DMS53 (cell line): ENCODE data around the gene POLE.
"Not testable (repeated sequence)": the region's sequence is repeated elsewhere in the genome, so short reads cannot be mapped to it uniquely, and the experiment has no call there.

Experiments
- DNase-seq: peaks from one replicate; lab custom pipeline; 2025; lab: John Stamatoyannopoulos, UW

Gene POLE

DNA sequence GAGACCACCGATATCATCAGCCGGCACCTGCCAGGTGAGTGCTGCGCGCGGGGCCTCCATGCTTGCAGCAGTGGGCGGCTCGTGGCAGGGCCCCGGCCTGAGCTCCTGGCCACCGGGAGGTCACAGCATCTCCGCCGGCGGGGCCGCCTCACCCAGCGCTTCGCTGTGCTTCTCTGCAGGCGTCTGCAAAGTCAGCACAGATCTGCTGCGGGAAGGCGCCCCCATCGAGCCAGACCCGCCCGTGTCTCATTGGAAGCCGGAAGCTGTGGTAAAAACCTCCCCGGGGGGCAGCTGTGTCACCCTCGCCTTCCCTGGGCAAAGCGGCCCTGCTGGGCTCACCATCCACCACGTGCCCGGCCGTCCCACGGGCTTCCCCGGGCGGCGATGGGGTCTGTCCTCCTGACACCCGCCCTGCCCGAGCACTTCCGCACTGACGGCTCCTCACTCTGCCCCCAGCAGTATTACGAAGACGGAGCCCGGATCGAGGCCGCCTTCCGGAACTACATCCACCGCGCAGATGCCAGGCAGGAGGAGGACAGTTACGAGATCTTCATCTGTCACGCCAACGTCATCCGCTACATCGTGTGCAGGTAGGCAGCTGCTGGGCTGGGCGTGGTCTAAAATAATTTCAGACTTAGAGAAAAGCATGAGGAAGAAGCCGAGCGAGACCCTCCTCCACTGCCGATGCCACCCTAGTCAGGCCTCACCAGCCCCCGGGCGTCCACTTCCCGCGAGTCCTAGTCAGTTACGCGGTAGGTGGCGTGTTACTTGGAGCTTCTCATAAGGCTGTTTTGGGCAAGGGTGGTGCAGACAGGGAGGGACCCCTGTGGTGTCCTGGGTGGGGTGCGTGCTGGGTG, 30.6 kb upstream of the POLE start:
- DNase-seq = peak; percentile 35

DNA sequence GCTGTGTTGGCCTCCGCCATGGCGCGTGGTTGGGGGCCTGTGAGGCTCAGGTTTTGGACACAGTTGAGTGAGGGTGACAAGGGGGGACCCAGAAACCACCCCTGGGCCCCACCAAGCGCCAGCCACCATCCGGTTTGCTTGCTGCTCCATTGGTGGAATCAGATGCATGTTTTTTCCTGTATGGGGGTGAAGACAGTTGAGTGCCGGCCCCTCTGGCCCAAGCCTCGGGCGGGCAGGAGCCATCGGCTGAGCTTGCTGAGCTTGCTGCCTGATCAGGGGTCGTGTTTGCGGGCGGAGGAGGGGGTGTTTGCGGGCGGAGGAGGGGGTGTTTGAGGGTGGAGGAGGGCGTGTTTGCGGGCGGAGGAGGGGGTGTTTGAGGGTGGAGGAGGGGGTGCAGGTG, 29.9 kb upstream of the POLE start:
- DNase-seq = no peak

DNA sequence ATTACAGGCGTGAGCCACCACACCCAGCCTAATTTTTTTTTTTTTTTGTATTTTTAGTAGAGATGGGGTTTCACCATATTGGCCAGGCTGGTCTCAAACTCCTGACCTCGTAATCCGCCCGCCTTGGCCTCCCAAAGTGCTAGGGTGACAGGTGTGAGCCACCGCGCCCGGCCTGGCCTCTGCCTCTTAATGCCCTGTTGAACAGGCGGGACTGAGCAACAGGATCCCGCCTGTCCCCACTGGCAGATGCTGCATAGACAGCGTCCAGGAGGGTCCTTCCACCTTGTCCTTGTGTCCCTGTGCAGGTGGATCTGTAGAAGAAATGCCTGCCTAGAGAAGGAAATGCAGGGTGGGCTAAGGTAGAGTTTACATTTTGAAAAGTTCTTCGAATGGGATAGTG, 29.2 kb upstream of the POLE start:
- no peak for DNase-seq

DNA sequence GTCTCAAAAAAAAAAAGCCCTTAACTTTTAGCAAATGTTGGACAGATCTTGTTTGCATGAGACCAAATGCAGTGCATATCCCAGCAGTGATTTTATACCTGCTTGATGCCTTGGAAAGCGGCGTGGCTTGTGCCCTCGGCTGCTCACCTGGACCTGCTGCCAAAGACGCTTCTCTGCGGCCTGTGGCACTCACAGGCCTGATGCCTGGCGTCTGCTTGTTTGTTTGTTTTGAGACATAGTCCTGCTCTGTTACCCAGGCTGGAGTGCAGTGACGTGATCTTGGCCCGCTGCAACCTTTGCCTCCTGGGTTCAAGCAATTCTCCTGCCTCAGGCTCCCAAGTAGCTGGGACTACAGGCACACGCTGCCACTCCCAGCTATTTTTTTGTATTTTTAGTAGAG, 28.7 kb upstream of the POLE start:
- DNase-seq = no peak

DNA sequence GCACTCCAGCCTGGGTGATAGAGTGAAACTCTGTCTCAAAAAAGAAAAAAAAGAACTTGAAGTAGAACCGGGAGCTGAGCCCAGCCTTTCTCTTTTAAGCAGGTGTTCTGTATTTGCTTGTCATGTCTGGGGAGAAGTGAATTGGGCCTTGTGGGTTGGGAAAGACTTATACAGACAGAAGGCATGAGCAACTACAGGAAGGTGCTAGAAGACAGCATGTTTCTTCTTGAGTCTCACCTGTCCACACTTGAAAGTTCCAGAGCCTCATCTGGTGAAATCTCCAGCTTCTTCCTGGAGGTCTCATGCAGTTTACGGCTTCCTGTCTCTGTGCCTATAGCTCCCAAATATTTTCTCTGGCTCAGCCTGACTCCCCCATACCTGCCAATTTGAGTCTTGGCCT, 26.0 kb upstream of the POLE start:
- DNase-seq = no peak

DNA sequence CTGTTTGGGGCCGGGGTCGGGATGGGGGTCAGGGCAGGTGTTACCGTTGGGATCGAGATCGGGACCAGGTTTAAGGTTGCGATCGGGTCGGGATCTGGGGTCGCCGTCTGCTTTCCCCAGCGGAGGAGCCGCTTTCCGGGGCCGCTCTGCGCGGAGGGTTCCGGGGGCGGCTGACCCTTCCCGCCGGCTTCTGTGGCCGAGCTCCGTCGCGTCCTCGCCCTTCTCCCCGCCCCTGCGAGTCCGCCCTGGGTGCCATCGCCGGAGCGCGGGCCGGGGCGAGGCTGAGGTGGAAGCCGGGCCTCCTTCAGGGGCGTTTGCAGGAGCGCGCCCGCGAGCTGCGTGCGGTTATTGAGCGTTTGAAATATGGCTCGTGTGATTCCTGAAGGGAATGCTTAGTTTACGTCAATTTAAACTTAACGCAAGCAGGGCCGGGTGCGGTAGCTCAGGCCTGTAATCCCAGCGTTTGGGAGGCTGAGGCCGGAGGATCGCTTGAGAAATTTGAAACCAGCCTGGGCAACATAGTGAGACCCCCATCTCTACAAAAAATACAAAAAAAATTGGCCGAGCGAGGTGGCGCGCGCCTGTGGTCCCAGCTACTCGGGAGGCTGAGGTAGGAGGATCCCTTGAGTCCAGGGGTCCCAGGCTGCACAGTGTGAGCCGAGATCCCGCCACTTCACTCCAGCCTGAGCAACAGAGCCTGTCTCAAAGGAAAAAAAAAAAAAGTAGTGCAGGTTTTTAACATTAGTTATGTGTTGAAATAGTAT, 24.1 kb upstream of the POLE start:
- DNase-seq = peak; percentile 64

DNA sequence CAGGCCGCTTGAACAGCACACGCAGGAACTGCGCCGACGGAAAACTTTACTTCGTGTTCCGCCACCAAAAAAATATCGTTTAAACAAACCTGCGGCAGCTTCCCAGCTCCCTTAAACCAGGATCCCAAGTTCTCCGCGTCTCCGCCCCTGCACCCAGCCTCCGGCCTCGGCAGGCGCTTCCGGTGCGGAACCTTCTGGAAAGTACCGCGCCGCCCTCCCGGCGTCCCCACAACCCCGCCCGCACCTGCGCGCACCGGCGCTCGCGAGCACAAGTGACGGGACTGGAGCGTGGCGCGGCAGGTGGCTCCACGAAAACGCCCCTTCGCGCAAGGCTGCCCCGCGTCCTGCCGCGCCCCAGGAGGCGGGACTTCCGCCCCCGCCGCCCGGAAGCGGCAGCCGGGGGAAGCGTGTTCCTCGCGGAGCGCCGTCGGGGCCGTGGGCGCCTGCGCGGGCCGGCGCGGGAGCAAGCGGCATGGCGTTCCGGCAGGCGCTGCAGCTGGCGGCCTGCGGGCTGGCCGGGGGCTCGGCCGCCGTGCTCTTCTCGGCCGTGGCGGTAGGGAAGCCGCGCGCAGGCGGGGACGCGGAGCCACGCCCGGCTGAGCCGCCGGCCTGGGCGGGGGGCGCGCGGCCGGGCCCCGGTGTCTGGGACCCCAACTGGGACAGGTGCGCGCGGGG, 23.4 kb upstream of the POLE start, which contains the start of gene PGAM5:
PGAM5 (plus strand) TSS at position 438 of the 675 bp plus-strand sequence; CDS start at position 473, 35 bp downstream.
- DNase-seq = peak; percentile 98

DNA sequence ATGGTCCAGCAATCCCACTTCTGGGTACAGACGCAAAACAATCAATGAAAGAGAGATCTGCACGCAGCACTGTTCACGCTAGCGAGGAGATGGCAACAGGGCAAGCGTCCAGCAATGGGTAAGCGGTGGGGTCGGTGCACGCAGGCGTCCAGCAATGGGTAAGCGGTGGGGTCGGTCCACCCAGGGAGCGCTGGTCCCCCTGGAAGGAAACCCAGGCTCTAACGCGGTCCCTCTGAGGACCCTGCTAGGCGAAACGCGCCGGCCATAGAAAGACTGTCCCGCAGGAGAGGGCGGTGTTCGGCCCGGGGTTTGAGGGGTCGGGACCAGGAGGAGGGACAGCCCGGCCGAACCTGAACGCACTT, 22.9 kb upstream of the POLE start:
- DNase-seq = peak; percentile 70

DNA sequence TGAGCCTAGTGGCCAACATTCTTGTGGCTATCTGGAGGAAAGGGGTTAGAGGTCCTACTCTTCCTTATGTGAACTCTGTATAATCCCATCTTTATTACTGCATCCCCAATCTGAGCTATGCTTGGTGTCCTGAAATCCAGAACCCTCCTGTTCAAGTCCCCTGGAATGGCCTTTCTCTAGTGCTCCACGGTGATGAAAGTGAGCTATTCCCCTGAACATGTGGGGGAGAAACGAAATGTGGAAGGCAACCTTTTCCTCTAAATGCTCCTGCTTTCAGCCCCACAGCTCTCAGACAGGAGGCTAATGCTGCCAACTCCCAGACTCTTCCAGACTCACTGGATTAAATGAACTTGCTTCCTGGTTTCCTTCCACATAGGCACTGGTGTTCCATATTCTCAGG, 21.0 kb upstream of the POLE start:
- DNase-seq = no peak

DNA sequence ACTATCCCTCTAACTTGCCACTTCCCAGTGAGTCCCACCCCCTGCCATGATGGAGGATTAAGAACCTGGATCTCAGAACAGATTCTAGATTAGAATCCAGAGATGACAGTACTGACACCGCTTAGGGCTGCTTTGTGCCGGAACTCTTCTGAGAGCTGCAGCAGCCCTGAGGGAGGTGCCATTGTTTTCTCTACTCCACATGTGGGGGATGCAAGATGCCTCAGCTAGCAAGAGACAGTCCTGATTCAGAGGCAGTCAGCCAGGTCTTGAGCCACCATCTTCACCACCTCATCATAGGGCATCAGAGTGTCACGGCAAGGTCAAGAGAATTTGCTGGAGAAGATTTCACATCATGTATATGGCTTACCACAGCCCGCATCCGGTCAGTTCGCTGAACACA, 20.1 kb upstream of the POLE start:
- no peak for DNase-seq

DNA sequence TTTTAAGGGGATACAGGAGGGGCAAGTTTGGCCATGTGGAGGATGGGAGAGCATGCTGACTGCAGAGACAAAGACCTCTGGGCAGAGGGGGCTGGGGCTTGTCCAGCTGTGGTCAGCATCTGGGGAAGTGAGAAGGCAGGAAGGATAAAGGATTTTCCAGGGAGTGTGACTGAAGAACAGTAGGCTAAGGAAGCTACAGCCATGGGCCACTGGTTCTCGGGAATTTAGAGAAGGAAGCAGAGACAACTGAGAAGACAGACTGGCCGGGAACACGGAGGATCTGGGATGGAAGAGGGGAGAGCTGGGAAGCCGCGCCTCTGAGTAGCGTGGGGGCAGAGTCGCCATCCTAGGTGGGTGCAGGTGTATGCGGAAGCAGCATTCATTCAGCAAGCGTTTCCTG, 16.5 kb upstream of the POLE start:
- no peak for DNase-seq

DNA sequence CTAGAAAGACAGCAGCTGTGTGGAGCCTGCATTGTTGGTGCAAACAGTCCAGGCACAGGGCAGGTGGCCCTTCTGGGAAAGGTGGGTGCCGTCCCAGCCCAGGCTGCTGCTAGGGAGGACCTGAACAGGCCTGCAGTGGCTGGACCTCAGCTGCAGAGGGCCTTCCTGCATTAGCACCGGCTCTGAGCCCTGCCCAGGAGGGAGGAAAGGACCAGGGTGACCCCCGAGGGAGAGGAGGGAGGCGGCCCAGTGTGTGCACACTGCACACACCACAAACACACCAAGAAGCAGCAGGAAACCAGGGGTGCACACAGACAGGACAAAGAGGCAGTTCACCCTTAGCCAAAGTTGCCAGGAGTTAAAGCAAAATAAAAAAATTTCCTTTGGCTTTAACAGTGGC, 15.5 kb upstream of the POLE start:
- DNase-seq = no peak

DNA sequence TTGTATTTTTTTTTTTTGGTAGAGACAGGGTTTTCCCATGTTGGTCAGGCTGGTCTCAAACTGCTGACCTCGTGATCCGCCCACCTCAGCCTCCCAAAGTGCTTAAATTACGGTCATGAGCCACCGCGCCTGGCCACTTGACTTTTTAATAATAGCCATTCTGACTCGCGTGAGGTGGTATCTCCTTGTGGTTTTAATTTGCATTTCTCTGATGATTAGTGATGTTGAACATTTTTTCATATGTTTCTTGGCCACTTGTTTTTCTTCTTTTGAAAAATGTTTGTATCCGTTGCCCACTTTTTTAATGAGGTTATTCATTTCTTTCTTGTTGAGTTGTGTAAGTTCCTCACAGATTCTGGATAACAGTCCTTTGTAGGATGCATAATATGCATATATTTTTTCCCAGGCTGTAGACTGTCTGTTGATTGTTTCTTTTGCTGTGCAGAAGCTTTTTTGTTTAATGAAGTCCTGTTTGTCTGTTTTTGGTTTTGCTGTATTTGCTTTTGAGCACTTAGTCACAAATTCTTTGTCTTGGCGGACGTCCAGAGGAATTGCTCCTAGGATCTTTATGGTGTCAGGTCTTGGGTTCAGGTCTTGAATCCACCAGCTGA, 13.2 kb upstream of the POLE start:
- DNase-seq = peak; percentile 60

DNA sequence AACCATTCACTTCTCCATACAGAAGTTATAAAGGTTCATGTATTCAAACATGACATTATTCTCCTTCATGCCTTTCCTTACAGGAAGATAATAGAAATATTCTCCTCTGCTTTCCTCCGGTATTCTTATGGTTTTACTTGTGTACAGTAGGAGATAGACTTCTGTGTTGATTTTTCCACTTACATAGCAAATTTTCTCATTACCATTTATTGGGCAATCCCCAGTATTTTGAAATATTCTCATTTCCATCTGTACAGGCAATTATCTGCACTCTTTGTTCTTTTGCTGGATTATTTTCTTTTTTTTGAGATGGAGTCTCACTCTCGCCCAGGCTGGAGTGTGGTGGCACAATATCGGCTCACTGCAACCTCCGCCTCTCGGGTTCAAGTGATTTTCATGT, 11.2 kb upstream of the POLE start:
- no peak for DNase-seq

DNA sequence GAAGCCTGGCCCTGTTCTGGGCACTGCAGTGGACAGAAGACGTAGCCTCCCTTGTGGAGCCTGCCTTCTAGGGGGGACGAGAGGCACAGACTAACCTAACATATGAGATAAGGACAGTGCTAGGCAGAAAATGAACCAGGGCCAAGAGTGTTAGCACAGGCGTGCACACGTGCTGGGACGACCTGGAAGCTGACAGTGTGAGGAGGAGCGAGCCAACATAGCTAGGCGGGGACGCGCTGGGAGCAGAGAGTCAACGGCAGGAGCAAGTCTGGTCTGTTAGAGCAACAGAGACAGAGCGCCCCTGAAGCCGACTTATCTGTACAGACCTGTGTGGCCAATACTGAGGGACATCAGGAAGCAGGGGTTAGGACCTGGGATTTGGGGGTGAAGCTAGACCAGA, 8.3 kb upstream of the POLE start:
- no peak for DNase-seq

DNA sequence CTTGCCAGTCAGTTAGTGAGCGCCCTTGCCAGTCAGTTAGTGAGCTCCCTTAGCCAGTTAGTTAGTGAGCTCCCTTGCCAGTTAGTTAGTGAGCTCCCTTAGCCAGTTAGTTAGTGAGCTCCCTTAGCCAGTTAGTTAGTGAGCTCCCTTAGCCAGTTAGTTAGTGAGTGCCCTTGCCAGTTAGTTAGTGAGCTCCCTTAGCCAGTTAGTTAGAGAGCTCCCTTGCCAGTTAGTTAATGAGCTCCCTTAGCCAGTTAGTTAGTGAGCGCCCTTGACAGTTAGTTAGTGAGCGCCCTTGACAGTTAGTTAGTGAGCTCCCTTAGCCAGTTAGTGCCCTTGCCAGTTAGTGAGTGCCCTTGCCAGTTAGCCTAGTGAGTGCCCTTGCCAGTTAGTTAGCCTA, 7.7 kb upstream of the POLE start:
- DNase-seq = not testable (repeated sequence)

DNA sequence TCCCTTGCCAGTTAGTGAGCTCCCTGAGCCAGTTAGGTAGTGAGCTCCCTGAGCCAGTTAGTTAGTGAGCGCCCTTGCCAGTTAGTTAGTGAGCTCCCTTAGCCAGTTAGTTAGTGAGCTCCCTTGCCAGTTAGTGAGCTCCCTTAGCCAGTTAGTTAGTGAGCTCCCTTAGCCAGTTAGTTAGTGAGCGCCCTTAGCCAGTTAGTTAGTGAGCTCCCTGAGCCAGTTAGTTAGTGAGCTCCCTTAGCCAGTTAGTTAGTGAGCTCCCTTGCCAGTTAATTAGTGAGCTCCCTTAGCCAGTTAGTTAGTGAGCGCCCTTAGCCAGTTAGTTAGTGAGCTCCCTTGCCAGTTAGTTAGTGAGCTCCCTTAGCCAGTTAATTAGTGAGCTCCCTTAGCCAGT, 4.9 kb upstream of the POLE start:
- not testable (repeated sequence) for DNase-seq

DNA sequence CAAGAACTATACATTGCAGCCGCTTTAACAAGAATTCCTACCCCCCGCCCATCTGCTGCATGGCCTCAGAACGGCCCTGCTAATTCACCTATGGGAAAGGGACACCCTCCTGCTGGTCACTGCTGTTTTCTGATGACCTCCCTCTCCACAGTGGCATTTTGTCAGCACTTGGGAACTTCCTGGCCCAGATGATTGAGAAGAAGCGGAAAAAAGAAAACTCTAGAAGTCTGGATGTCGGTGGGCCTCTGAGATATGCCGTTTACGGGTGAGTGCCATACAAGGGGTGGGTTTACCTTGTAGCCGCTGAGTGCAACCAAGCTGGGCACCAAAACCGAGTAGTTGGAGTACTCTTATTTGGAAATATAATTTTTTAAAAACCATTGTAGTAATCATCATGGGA, 3.0 kb upstream of the POLE start:
- DNase-seq = no peak

DNA sequence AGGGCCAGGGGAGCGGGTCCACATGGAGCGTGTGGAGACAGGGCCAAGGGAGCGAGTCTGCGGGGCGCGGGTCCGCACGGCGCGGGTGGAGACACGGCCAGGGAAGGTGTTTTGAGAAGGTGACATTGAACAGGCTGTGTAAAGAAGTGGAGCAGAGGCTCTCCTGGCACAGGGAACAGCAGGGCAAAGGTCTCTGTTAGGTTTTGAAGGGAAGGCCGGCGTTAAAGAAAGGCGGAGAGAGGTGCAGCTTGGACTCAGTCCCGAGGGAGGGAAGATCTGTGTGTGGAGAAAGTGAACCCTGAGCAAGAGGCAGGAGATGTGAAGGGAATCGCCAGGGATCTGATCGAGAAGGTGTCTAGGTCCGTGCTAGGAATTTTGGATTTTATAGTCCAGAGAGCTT, 2.1 kb upstream of the POLE start:
- peak; percentile 32 for DNase-seq

DNA sequence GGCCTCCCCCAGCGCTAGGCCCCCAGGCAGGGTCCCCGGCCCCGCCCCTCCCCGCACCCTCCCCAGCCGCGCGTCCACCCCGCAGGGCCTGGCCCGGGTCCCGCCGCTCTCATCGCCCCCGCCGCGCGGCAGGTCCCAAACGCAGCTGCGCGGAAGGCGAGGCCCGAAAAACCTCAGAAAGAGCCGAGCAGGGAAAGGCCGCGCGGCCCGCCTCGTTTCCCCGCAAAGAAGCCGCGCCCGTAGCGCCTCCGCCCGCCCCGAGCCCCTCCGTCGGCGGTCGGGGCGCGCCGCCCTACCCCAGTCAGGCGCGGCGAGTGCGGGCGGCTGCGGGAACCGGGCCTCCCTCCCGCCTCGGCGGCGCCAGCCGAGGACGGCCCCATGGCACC, 324 bp downstream of the POLE start:
- DNase-seq = no peak

DNA sequence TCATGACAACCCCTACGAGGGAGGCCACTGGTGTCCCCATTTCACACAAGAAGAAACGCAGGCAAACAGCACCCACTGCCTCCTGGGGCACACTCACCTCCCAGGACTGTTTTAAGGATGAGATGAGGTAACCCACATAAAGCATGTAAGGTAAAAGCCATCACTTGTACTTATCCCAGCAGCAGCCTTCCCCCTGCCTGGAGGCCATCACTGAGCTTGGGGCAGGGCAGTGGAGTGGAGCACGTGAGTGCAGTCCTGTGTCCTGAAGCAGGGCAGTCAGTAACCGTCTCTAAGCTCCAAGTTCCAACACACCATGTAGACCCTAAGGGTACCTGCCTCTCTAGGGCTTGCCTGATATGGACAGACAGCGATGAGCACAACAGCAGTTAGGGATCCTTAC, 1.7 kb downstream of the POLE start:
- DNase-seq = no peak

DNA sequence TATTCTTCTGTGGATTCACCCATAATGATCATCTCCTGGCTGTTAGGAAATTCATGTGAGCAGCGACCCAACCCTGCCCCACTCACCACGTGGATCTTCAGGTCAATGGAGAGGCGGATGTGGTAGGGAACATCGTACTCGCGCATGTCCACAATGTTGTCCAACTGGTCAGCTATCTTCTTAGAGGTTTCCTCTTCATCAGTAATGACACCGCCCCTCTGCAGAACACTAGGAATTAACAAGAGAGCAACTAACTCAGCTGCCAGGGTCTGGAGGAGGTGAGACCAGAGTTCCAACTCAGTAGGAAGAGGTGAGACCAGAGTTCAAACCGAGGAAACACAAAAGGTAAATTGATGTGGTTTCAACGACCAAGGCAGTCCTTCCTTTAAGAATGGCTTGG, 9.7 kb downstream of the POLE start:
- no peak for DNase-seq
